HG03342 (cell line): ENCODE data around the gene CLIP4.
A peak's percentile ranks its signal among the peaks of the same experiment; 100 is the strongest.
"Not testable (repeated sequence)": the region's sequence is repeated elsewhere in the genome, so short reads cannot be mapped to it uniquely, and the experiment has no call there.

Experiments
- ATAC-seq: cut with Tn5 transposase; IDR thresholded peaks from one replicate; pipeline ENCODE4 v1.9.1; 2021; ENCODE audit warnings: mild to moderate bottlenecking, moderate library complexity; ENCODE audit not compliant: unreplicated experiment

CLIP4 gene

DNA sequence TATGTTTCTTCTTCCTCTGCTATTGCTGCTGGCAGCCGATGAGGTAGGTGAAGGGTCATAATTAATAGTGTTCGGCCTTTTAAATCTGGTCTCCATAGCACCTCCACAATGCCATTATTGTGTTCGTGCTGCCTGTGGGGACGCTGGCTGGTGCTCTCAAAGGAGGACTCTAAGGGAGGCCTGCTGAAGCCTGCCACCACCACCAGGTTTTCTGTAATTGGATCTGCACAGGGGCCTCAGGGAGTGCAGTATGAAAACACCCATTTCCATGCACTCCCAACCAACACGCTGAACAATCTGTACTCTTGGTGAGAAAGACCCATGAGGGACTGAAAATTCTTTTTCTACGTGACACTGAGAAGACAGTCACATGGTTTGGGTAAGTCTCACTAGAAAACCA, 17.6 kb upstream of the CLIP4 start:
- ATAC-seq: no peak

DNA sequence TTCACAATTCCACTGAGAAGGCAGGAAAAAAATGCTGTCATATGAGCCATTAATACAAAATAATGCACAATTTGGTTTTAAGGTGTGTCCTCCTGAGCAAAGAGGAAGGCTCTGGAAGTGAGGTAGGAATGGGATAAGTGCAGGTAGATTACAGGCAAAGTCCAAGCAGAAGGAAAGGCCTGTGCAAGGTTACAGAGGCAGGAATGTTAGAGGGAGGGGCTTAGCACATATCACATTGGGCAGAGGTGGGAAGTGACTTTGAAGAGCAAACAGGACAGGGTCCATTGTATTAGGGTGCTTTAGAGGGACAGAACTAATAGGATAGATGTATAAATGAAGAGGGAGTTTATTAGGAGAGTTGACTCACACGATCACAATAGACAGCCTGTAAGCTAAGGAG, 14.7 kb upstream of the CLIP4 start:
- no peak for ATAC-seq

GRCh38 chr2:29104688-29105087, 10.5 kb upstream of the CLIP4 start:
- ATAC-seq: no peak

GRCh38 chr2:29105375-29105774, 9.8 kb upstream of the CLIP4 start:
- no peak for ATAC-seq

- ATAC-seq: no peak
Observed at GRCh38 chr2:29106256-29106655, 9.0 kb upstream of the CLIP4 start.

DNA sequence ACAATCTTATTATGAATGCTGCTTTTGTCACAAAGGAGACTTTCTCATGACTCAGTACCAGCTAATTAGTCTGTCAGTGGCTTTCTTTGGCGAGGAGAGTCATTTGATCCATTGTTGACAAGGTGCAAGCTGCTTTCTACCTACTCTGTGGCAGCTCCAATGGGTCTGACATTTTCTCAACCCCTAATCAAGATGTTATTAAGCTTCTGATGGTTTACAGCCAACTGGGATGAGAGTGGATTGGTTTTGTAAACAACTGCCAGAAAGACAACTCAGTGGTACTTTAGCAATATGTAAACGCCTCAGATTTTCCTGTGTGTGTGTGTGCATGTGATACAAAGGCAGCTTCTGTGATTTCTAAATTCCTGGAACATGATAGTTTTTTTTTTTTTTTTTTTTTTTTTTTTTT, 8.2 kb upstream of the CLIP4 start:
- no peak for ATAC-seq

DNA sequence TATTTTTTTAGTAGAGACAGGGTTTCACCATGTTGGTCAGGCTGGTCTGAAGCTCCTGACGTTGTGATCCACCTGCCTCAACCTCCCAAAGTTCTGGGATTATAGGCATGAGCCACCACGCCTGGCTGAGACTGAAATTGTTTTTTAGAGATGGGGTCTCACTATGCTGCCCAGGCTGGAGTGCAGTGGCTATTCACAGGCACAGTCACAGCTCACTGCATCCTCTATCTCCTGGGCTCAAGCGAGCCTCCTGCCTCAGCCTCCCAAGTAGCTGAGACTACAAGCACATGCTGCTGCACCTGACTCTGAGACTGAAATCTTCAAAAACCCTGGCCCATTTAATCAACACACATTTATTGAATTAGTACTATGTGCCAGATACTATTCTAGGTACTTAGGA, 7.7 kb upstream of the CLIP4 start:
- ATAC-seq: not testable (repeated sequence)

DNA sequence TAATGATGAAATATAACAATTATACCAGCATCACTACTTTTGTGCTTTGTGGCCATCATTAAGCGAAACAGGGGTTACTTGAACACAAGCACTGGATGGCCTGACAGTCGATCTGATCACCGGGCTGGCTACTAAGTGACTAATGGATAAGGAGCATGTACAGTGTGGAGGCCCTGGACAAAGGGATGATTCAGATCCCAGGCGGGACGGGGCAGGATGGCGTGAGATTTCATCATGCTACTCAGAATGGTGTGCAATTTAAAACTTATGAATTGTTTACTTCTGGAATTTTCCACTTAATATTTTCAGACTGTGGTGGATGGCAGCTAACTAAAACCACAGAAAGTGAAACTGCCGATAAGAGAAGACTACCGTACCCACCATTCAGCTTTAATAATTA, 7.0 kb upstream of the CLIP4 start:
- no peak for ATAC-seq

- no peak for ATAC-seq
Observed at GRCh38 chr2:29109246-29109645, 6.0 kb upstream of the CLIP4 start.

DNA sequence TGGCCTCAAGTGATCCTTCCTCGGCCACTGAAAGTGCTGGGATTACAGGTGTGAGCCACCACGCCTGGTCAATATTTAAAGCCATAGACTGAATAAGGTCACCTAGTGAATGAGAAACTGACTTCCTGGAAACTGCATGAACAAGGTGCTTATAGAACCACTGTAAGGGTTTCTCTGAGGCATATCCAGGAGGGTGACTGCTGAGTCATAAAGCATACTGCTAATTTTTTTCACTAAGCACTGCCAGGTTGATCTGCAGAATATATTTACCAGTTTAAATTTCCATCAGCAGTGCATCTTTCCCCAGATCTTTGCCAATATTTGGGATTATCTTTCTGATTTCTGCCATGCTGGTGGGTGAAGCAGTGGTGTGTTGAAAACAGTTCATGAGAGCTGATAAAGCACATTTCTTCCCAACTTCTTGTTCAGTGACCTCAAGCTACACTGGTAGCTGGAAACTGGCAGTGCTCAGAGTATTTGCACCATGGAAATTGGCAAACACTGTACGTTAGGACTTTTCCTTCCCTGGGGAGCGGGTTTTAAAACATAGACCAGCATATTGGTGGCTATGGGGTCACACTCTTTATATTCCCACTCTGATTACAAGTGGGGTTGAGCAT, 4.2 kb upstream of the CLIP4 start:
- peak; percentile 36 for ATAC-seq

GRCh38 chr2:29112379-29112778, 2.8 kb upstream of the CLIP4 start:
- no peak for ATAC-seq

GRCh38 chr2:29113027-29113686, 2.1 kb upstream of the CLIP4 start:
- ATAC-seq: no peak

DNA sequence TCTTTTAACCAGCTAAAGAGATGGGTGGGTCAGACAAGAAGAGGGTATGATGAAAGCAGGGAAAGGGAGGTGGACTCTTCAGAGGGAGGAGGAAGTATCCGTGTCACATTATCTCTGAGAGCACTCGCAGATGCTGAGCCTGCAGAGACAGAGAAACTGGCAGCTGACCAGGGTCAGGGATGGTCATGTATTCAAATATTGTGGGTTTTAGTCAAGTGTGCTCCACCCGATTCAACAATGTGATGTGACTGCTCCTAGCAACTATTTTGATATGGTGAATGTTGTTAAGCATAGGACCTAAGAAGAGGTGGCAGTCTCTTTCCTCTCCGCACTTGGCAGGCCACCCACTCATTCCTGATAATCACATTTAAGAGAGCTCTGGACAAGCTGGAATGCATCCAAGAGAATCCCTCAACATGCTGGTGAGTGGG, 1.3 kb upstream of the CLIP4 start:
- peak; percentile 36 for ATAC-seq

DNA sequence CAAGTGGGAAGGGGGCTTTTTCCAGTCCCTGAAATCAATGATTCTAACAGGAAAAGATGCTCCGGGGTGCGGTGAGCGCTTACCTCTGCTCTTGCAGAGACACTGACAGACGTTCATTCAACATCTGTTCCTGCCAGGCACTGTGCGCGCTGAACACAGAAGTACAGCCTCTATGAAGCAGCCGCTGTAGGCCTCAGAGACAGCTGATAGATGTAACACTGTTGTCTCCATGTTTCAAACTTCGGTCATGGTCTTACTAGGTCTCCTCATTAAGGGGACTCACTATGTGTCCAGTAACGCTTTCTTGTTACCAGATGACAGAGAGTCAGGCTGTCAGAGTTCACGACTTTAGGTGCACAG, 649 bp upstream of the CLIP4 start:
- ATAC-seq: no peak

GRCh38 chr2:29115797-29116781, 874 bp downstream of the CLIP4 start:
- peak; percentile 45 for ATAC-seq

GRCh38 chr2:29117636-29118303, 2.6 kb downstream of the CLIP4 start:
- no peak for ATAC-seq

DNA sequence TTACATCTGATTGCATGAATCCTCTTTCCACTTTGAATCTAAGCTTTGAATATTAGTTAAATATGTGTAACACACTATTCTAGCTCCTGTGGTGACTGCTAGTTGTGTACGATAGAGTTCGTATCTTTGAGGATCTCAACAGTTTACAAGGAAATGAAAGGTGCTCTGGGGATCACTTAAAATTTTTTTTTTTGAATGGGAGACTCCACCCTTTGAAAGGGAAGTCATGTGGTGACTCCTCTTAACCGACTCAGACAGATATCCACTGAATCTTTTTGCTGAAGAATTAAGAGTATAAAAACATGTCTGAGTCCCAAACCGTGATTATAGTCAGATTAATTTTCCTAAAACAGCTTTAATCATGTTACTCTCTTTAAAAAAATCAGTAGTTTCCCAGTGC, 4.0 kb downstream of the CLIP4 start:
- no peak for ATAC-seq

GRCh38 chr2:29120846-29121245, 5.6 kb downstream of the CLIP4 start:
- ATAC-seq: no peak

GRCh38 chr2:29123617-29124349, 8.6 kb downstream of the CLIP4 start:
- no peak for ATAC-seq

- no peak for ATAC-seq
Observed at GRCh38 chr2:29124504-29124903, 9.3 kb downstream of the CLIP4 start.
